SIG-M5 treated with dmso at 0.1 percent for 504 hours (cell line): ENCODE data around the gene AGO1.
"Not testable (repeated sequence)": the region's sequence is repeated elsewhere in the genome, so short reads cannot be mapped to it uniquely, and the experiment has no call there.

ENCODE experiments used
- DNase-seq: peaks from one replicate; lab custom pipeline; 2025; ENCODE audit not compliant: unreplicated experiment; lab: John Stamatoyannopoulos, UW

AGO1 gene

DNA sequence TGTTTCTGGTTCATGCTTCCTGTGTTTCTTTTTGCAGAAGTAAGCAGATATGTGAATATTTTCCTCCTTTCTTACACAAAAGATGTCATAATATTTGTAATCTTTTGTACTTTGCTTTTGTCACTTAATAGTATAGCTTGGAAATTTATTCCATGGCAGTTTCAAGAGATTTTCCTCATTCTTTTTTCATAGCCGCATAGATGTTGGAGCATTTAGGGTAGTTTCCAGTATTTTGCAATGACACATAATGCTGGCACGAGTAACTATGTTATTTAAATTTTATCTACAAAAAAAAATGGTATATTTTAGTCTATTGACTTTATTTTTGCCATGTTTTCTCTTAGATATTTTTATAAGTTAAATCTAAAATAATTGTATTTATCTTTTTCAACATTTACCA lies 88.6 kb downstream of the AGO1 start:
- no peak for DNase-seq

DNA sequence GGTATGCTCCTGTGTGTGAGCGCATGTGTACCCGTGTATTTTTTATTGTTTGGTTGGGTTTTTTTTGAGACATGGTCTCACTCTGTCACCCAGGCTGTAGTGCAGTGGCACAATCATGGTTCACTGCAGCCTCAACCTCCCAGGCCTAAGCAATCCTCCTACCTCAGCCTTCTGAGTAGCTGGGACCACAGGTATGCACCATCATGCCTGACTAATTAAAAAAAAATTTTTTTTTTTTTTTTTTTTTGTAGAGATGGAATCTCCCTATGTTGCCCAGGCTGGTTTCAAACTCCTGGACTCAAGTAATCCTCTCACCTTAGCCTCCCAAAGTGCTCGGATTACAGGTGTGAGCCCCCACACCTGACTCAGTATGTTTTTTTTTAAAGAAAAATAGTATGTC lies 89.6 kb downstream of the AGO1 start:
- DNase-seq: not testable (repeated sequence)

DNA sequence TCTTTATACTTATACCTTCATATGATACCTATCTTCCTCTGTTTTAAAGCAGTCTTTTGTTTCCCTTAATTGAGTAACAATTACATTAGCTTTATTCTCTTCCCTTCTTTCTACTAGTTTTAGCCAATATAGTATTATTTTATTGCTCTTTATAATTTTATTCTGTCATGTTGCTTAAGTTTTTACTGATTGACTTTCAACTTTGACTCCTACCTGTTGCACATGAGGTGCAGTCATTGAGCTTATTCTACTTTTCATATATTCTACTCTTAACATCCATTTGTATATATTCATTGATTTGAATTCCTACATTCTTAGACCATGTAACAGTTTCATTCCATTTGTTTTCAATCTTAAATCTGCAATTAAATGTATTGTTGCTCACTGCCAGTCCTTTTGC lies 97.1 kb downstream of the AGO1 start:
- DNase-seq: no peak
